ENCODE results near the gene ECSCR.
"Not testable (repeated sequence)": the region's sequence is repeated elsewhere in the genome, so short reads cannot be mapped to it uniquely, and the experiment has no call there.

Gene ECSCR

GRCh38 chr5:139410121-139410992 lies 52.2 kb downstream of the ECSCR start:
- DNase-seq, result no peak

GRCh38 chr5:139409116-139409515 lies 53.4 kb downstream of the ECSCR start:
- not testable (repeated sequence) for DNase-seq

- DNase-seq, result no peak
These were observed 54.4 kb downstream of the ECSCR start for GRCh38 chr5:139408191-139408590.

- DNase-seq, result no peak
These were observed 55.0 kb downstream of the ECSCR start for GRCh38 chr5:139407517-139407916.

- no peak for DNase-seq
These were observed 55.6 kb downstream of the ECSCR start for GRCh38 chr5:139406963-139407362.

GRCh38 chr5:139404484-139404840 lies 58.1 kb downstream of the ECSCR start:
- DNase-seq, result no peak

- DNase-seq, result peak; percentile 98
These were observed 58.6 kb downstream of the ECSCR start, which contains the start of gene SPATA24 for GRCh38 chr5:139403787-139404483. TSS of gene SPATA24 (minus strand) at chr5:139404089. CDS start at chr5:139404060, 29 bp downstream.

GRCh38 chr5:139403418-139403786 lies 59.1 kb downstream of the ECSCR start:
- DNase-seq, result no peak

GRCh38 chr5:139402561-139403158 lies 59.9 kb downstream of the ECSCR start:
- DNase-seq, result peak; percentile 45

- DNase-seq, result no peak
These were observed 61.0 kb downstream of the ECSCR start for GRCh38 chr5:139401546-139401945.

- DNase-seq, result no peak
These were observed 62.9 kb downstream of the ECSCR start for GRCh38 chr5:139399501-139400121.

Data from suppressor macrophage treated with lipopolysaccharide for 4 hours (primary cell).